PC-9 (cell line): ENCODE results near the gene KBTBD13. TPM values are rescaled to one million over a fixed set of nuclear protein-coding genes. Genes with fewer than 3 reads are reported as not detected.

Experiments
- BruUV-seq: library from RNA; stranded (reverse); fragments of 400-500 nt; replicated peaks from 2 replicates; lab custom pipeline; 2021; lab: Mats Ljungman, UMichigan
- CTCF ChIA-PET: fragments of 300-600 bp; sonication (Branson Sonifier 250); formaldehyde crosslinking; loops from one replicate; lab custom pipeline; 2022; ENCODE audit warnings: antibody characterized with exemption; lab: Charles Lee
- POLR2A ChIA-PET: fragments of 300-600 bp; sonication (Branson Sonifier 250); formaldehyde crosslinking; loops from one replicate; lab custom pipeline; 2022; ENCODE audit warnings: antibody characterized with exemption; ENCODE audit not compliant: unreplicated experiment; lab: Charles Lee
- DNase-seq, 2 experiments: peaks; one replicate each; pipeline versions ENCODE4 v3.0.0 to v3.0.0-alpha.2; 2015 to 2022; ENCODE audit warnings: mixed read lengths in 1 of 2
- H2AFZ ChIP-seq: fragments of 200-600 bp; sonication (generic); 2 replicates; pipeline ENCODE4 v1.8.1; 2017; ENCODE audit warnings: antibody characterized with exemption
- H3F3A ChIP-seq: fragments of 200-600 bp; sonication (generic); 2 replicates; pipeline ENCODE4 v1.8.1; 2017; ENCODE audit warnings: antibody characterized with exemption, mild to moderate bottlenecking, low read depth; ENCODE audit not compliant: insufficient read depth
- H3K27ac ChIP-seq: fragments of 200-600 bp; sonication (generic); 2 replicates; pipeline ENCODE4 v1.6.1; 2016; ENCODE audit warnings: mixed run types
- H3K27me3 ChIP-seq: fragments of 200-600 bp; sonication (generic); 2 replicates; pipeline ENCODE4 v1.6.1; 2016; ENCODE audit warnings: low read depth, mixed run types; ENCODE audit not compliant: insufficient read depth
- H3K36me3 ChIP-seq: fragments of 200-600 bp; sonication (generic); 2 replicates; pipeline ENCODE4 v1.6.1; 2016; ENCODE audit warnings: low read depth, mixed run types
- H3K4me1 ChIP-seq: fragments of 200-600 bp; sonication (generic); replicated peaks from 2 replicates; pipeline ENCODE4 v1.6.1; 2016; ENCODE audit warnings: mixed run types; ENCODE audit not compliant: insufficient read depth
- H3K4me2 ChIP-seq: fragments of 200-600 bp; sonication (generic); 2 replicates; pipeline ENCODE4 v1.6.1; 2017; ENCODE audit warnings: mixed run types
- H3K4me3 ChIP-seq: fragments of 200-600 bp; sonication (generic); 2 replicates; pipeline ENCODE4 v1.6.1; 2016; ENCODE audit warnings: mixed run types
- H3K79me2 ChIP-seq: fragments of 200-600 bp; sonication (generic); 2 replicates; pipeline ENCODE4 v1.6.1; 2017; ENCODE audit warnings: low read depth, mixed run types
- H3K9me2 ChIP-seq: fragments of 200-600 bp; sonication (generic); 2 replicates; pipeline ENCODE4 v1.8.1; 2017; ENCODE audit warnings: mild to moderate bottlenecking; ENCODE audit not compliant: insufficient read depth
- H3K9me3 ChIP-seq: fragments of 200-600 bp; sonication (generic); 2 replicates; pipeline ENCODE4 v1.8.1; 2016; ENCODE audit warnings: low read depth; ENCODE audit not compliant: insufficient read depth
- H4K20me1 ChIP-seq: fragments of 200-600 bp; sonication (generic); 2 replicates; pipeline ENCODE4 v1.8.1; 2017; ENCODE audit not compliant: insufficient read depth
- EZH2 ChIP-seq: fragments of 200-600 bp; sonication (generic); IDR thresholded peaks from 2 replicates; pipeline ENCODE4 v1.8.0; 2017; ENCODE audit warnings: antibody characterized with exemption, low read depth
- intact Hi-C: fragments of 100-400 bp; cut with micrococcal nuclease; formaldehyde crosslinking; loops from one replicate; pipeline ENCODE4 v1.10.0; 2022; ENCODE audit not compliant: unreplicated experiment
- total RNA-seq: library from RNA; stranded (reverse); gene quantifications from 2 replicates; pipeline ENCODE4 v1.2.3, GENCODE V29; 2021
- TF ChIP-seq, protein P1 (sequence below): fragments of 200-600 bp; sonication (generic); conservative IDR thresholded peaks from 2 replicates; pipeline ENCODE4 v1.6.1; 2017; ENCODE audit warnings: mixed run types, antibody characterized with exemption, mild to moderate bottlenecking, moderate library complexity

The KBTBD13 gene
- total RNA-seq, 1 experiment from 2014 or later: not detected

DNA sequence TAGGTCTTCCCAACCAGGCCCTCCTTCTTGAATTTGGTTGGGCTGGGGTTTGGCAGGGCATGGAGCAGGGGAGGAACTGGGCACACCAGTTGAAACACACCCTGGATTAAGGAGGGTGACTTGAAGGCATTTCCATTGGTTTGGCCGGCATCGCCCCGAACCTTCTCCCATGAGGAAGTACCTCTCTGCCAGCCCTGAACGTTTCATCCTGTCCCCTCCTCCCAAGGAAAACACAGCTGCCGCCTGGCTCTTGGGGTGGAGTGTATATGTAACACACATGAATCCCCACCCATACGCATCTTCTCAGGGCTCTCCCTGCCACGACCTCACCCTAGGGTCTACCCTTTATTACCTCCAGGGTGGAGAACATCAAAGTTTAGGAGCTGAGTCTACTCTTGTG, 23.9 kb downstream of the KBTBD13 start:
- Histone ChIP-seq H3F3A (no peaks in the 10 kb centered on the region), H3K4me2 (no peak overlapping the region), H3K36me3 (no peaks in the 10 kb centered on the region), H3K4me3 (no peak overlapping the region), H4K20me1 (no peaks in the 10 kb centered on the region), H3K27me3 (no peaks in the 10 kb centered on the region), H3K4me1 (no peaks in the 10 kb centered on the region), H3K79me2 (no peaks in the 10 kb centered on the region), H2AFZ (no peak overlapping the region), H3K27ac (no peak overlapping the region), H3K9me2 (no peaks in the 10 kb centered on the region), H3K9me3 (no peaks in the 10 kb centered on the region)
- ChIA-PET POLR2A (no interaction called here), CTCF (interaction anchor here (1.5 kb wide), 1 partner anchor 14 kb away, joined by 3 read pairs; no protein-coding TSS in a partner anchor)
- intact Hi-C loops: loop anchor here (5.0 kb wide), 1 partner anchor 368 kb away; no protein-coding TSS in a partner anchor
- no peak for DNase-seq
- TF ChIP-seq EZH2: no peak
- TF ChIP-seq, protein P1, sequence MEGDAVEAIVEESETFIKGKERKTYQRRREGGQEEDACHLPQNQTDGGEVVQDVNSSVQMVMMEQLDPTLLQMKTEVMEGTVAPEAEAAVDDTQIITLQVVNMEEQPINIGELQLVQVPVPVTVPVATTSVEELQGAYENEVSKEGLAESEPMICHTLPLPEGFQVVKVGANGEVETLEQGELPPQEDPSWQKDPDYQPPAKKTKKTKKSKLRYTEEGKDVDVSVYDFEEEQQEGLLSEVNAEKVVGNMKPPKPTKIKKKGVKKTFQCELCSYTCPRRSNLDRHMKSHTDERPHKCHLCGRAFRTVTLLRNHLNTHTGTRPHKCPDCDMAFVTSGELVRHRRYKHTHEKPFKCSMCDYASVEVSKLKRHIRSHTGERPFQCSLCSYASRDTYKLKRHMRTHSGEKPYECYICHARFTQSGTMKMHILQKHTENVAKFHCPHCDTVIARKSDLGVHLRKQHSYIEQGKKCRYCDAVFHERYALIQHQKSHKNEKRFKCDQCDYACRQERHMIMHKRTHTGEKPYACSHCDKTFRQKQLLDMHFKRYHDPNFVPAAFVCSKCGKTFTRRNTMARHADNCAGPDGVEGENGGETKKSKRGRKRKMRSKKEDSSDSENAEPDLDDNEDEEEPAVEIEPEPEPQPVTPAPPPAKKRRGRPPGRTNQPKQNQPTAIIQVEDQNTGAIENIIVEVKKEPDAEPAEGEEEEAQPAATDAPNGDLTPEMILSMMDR: no peak
- no TSS peak for BruUV-seq

- Histone ChIP-seq H3K79me2 (no peaks in the 10 kb centered on the region), H2AFZ (no peak overlapping the region), H3K9me2 (no peaks in the 10 kb centered on the region), H3K4me1 (no peaks in the 10 kb centered on the region), H3K4me3 (no peak overlapping the region), H3K36me3 (no peaks in the 10 kb centered on the region), H3F3A (no peaks in the 10 kb centered on the region), H3K27me3 (no peaks in the 10 kb centered on the region), H3K4me2 (no peak overlapping the region), H3K27ac (no peak overlapping the region), H3K9me3 (no peaks in the 10 kb centered on the region), H4K20me1 (no peaks in the 10 kb centered on the region)
- ChIA-PET POLR2A (no interaction called here), CTCF (interaction anchor here (0.6 to 1.5 kb wide), 6 partner anchors 9 to 68 kb away, joined by 3 to 11 read pairs (median 6); no protein-coding TSS in a partner anchor)
- BruUV-seq: no TSS peak
- DNase-seq: peak in 1 of 2 experiments; percentile 49
- TF ChIP-seq, protein P1: peak; percentile 77
- no peak for TF ChIP-seq EZH2
- intact Hi-C loops: loop anchor here (1.0 to 5.0 kb wide), 3 partner anchors 47 to 369 kb away; no protein-coding TSS in a partner anchor
These were observed 24.9 kb downstream of the KBTBD13 start for GRCh38 chr15:65101411-65101890.

DNA sequence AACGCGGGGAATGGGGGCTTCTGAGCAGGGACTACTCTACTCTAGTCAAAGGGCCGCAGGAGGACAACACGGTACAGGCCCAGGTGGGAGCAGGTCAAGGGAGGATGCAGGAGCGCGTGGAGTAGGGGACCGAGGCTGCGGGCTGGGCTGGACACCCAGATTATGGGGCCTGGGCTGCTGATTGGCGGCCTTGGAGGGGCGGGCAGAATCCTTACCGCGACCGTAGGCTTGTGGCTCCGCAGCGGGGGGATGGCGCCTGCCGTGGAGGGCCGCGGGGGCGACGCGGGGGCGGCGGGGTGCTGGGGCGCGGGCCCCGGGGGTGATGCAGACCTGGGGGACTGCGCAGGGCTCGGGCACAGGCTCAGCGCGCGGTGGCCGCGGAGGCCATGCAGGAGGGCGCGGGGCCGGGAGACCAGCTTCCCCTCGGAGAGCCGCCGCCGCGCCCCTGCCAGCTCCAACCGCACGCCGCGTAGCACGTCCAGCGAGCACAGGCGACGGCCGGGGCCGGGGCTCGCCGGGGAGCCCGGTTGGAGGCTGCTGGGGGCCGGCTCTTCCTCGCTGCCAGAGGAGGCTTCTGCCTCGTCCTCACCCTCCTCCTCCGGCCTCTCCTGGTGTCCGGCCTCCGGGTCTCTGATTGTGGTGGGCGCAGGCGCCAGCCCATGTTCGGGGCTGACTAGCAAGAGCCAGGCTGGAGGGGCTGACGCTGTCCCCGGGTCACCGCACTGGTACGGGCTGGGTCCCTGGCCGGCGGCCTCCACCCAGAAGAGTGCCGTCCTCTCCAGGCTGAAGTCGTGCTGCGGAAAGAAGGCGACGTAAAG, 25.6 kb downstream of the KBTBD13 start:
- Histone ChIP-seq H2AFZ (no peak overlapping the region), H3K27ac (no peak overlapping the region), H4K20me1 (no peaks in the 10 kb centered on the region), H3K4me1 (no peaks in the 10 kb centered on the region), H3K9me3 (no peaks in the 10 kb centered on the region), H3K9me2 (no peaks in the 10 kb centered on the region), H3K36me3 (no peaks in the 10 kb centered on the region), H3K4me2 (no peak overlapping the region), H3F3A (no peaks in the 10 kb centered on the region), H3K4me3 (no peak overlapping the region), H3K27me3 (no peaks in the 10 kb centered on the region), H3K79me2 (no peaks in the 10 kb centered on the region)
- no peak for TF ChIP-seq EZH2
- TF ChIP-seq, protein P1: peak; percentile 0; the same call in 1 of the 2 replicates
- ChIA-PET POLR2A (no interaction called here), CTCF (interaction anchor here (0.6 to 1.5 kb wide), 6 partner anchors 9 to 68 kb away, joined by 3 to 11 read pairs (median 6); no protein-coding TSS in a partner anchor)
- DNase-seq: no peak
- intact Hi-C loops: loop anchor here (1.0 to 5.0 kb wide), 3 partner anchors 48 to 370 kb away; no protein-coding TSS in a partner anchor
- no TSS peak for BruUV-seq
